Nephron progenitor cell (in vitro differentiated cells): Measurements from ENCODE around the gene NOD2.

ENCODE experiments used
- DNase-seq: peaks from one replicate; pipeline ENCODE4 v3.0.0; 2021
- H3K27ac Mint-ChIP-seq: 2 replicates; pipeline ENCODE4 v1.8.0; 2021; ENCODE audit warnings: mild to moderate bottlenecking, moderate library complexity, mixed read lengths
- H3K27me3 Mint-ChIP-seq: 2 replicates; pipeline ENCODE4 v1.8.0; 2021; ENCODE audit warnings: mild to moderate bottlenecking, low read depth, mixed read lengths; ENCODE audit not compliant: poor library complexity
- H3K36me3 Mint-ChIP-seq: 2 replicates; pipeline ENCODE4 v1.8.0; 2021; ENCODE audit warnings: low read depth, mixed read lengths
- H3K4me1 Mint-ChIP-seq: 2 replicates; pipeline ENCODE4 v1.8.0; 2021; ENCODE audit warnings: mixed read lengths
- H3K4me3 Mint-ChIP-seq: 2 replicates; pipeline ENCODE4 v1.8.0; 2021; ENCODE audit warnings: mild to moderate bottlenecking, moderate library complexity, mixed read lengths
- H3K9me3 Mint-ChIP-seq: 2 replicates; pipeline ENCODE4 v1.8.0; 2021; ENCODE audit warnings: mild to moderate bottlenecking, moderate library complexity, mixed read lengths
- TF ChIP-seq, protein P1 (sequence below): fragments of 200-600 bp; sonication (generic); IDR thresholded peaks from 2 replicates; pipeline ENCODE4 v1.5.0; 2021; ENCODE audit warnings: antibody characterized with exemption

Gene NOD2

DNA sequence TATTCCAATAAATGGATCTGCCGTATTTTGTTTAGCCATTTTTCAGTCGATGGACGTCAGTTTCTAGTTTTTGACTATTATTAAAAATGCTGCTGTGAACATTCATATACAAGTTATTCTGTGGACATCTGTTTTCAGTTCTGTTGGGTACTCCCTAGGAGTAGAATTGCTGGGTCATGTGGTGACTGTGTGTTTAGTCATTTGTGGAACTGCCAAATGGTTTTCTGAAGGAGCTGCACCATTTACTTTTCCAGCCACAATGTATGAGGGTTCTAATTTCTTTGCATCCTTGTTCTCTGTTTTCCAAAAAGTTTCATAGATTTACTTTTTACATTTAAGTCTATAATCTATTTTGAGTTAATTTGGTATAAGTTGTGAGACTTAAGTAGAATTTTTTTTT is 78.0 kb downstream of the NOD2 start:
- TF ChIP-seq, protein P1, sequence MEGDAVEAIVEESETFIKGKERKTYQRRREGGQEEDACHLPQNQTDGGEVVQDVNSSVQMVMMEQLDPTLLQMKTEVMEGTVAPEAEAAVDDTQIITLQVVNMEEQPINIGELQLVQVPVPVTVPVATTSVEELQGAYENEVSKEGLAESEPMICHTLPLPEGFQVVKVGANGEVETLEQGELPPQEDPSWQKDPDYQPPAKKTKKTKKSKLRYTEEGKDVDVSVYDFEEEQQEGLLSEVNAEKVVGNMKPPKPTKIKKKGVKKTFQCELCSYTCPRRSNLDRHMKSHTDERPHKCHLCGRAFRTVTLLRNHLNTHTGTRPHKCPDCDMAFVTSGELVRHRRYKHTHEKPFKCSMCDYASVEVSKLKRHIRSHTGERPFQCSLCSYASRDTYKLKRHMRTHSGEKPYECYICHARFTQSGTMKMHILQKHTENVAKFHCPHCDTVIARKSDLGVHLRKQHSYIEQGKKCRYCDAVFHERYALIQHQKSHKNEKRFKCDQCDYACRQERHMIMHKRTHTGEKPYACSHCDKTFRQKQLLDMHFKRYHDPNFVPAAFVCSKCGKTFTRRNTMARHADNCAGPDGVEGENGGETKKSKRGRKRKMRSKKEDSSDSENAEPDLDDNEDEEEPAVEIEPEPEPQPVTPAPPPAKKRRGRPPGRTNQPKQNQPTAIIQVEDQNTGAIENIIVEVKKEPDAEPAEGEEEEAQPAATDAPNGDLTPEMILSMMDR = no peak
- Mint-ChIP-seq H3K4me1 (no peaks in the 10 kb centered on the region), H3K4me3 (no peak overlapping the region), H3K27ac (no peak overlapping the region), H3K36me3 (peaks cover 48% of the 10 kb centered on the region), H3K27me3 (no peaks in the 10 kb centered on the region), H3K9me3 (peaks cover 23% of the 10 kb centered on the region)
- no peak for DNase-seq

DNA sequence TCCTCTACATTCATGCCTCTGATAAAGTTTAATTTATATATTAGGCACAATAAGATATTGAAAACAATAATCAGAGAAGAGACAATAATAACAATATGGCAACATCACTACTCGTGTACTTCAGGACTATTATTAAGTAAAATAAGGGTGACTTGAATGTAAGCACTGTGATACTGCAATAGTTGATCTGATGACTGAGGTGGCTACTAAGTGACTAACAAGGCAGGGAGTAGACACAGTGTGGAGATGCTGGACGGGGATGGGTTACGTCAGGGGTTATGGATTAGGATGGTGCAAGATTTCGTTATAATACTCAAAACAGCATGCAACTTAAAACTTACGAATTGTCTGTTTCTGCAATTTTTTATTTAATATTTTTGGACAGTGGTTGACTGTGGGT is 81.0 kb downstream of the NOD2 start:
- Mint-ChIP-seq H3K36me3 (peaks cover 26% of the 10 kb centered on the region), H3K27ac (no peak overlapping the region), H3K4me1 (no peaks in the 10 kb centered on the region), H3K4me3 (no peak overlapping the region), H3K9me3 (peaks cover 8% of the 10 kb centered on the region), H3K27me3 (no peaks in the 10 kb centered on the region)
- DNase-seq = no peak
- TF ChIP-seq, protein P1 = no peak

- no peak for DNase-seq
- H3K4me1 Mint-ChIP-seq = no peaks in the 10 kb centered on the region
- TF ChIP-seq, protein P1 = no peak
- peaks cover 4% of the 10 kb centered on the region for H3K9me3 Mint-ChIP-seq
- no peaks in the 10 kb centered on the region for H3K27me3 Mint-ChIP-seq
- peaks cover 27% of the 10 kb centered on the region for H3K36me3 Mint-ChIP-seq
- no peak overlapping the region for H3K27ac Mint-ChIP-seq
- no peak overlapping the region for H3K4me3 Mint-ChIP-seq
These were observed 81.6 kb downstream of the NOD2 start for GRCh38 chr16:50774960-50775359.

DNA sequence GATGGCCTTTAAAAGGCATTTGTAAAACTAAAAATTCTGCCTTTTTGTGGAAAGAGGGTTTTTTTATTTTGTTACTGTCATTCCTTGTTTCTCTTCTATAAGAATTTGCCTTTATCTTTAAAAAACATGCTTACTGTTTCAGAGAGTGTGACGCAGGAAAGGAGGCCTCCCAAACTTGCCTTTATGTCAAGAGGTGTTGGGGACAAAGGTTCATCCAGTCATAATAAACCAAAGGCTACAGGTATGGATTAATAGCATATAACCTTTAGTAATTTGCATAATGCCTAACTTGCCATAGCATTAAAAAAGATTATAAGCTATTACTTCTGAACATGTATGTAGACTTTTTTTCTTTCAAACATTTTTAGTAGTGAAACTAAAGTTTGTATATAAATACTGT is 82.6 kb downstream of the NOD2 start:
- Mint-ChIP-seq H3K36me3 (peaks cover 27% of the 10 kb centered on the region), H3K4me1 (no peaks in the 10 kb centered on the region), H3K4me3 (no peak overlapping the region), H3K27ac (no peak overlapping the region), H3K9me3 (peaks cover under 1% of the 10 kb centered on the region), H3K27me3 (no peaks in the 10 kb centered on the region)
- DNase-seq = no peak
- TF ChIP-seq, protein P1 = no peak

DNA sequence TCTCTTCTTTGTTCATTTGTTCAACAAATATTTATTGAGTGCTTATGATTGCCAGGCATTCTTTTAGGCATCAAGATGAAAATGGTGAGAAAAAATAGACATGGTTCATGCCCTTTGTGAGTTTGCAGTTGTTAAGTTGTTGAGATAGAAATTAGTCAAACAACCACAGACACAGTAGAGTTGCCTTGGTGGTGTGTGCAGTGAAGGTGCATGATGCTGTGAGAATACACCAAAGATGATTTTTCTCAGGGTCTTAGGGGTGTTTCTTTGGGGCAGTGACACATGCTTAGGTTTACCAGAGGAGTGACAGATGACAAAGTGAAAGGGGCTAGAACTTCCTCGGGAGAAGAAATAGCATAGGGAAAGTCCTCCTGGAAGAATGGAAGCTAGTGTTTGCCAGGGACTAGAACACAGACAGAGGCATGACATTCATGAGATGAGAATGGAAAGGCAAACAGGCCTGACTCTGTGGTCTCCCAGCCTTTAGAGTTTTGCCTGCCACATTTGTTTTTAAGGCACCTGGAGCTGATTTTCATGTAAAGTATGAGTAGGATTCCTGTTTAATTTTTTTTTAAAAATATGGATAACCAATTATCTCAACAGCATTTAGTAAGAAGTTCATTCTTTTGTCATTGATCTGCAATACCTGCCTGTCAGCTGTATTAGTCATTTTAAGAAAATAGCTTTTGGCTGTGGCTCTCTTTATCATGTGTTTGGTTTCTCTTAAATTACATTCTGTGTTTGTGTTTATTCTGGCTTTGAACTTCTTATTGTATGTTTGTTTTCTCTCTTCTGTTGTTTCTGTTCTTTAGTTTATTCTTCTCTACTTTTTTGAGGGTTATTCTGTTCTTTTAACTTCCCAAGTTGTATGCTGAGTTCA is 85.1 kb downstream of the NOD2 start:
- Mint-ChIP-seq H3K27ac (no peak overlapping the region), H3K9me3 (no peaks in the 10 kb centered on the region)

More for the DNA sequence above, 85.1 kb downstream of the NOD2 start:
- H3K27me3 Mint-ChIP-seq = no peaks in the 10 kb centered on the region
- TF ChIP-seq, protein P1 = no peak
- no peak for DNase-seq
- H3K36me3 Mint-ChIP-seq = peaks cover 31% of the 10 kb centered on the region
- no peak overlapping the region for H3K4me3 Mint-ChIP-seq
- H3K4me1 Mint-ChIP-seq = no peaks in the 10 kb centered on the region
